HCT116 (cell line): ENCODE measurements around the gene PPP2R1B. TPM values are rescaled to one million over a fixed set of nuclear protein-coding genes. Genes with fewer than 3 reads are reported as not detected.

ENCODE experiments used
- ATAC-seq: fragments of 200-7000 bp; cut with Tn5 transposase; 2 replicates; pipeline ENCODE4 v1.9.1; 2020; ENCODE audit warnings: mild to moderate bottlenecking, moderate library complexity
- BruUV-seq: library from RNA; stranded (reverse); fragments of 400-500 nt; replicated peaks from 2 replicates; lab custom pipeline; 2021; lab: Mats Ljungman, UMichigan
- CTCF ChIA-PET: fragments of 300-600 bp; sonication (Branson Sonifier 250); formaldehyde crosslinking; loops from one replicate; lab custom pipeline; 2021; ENCODE audit warnings: antibody characterized with exemption; lab: Charles Lee
- POLR2A ChIA-PET: fragments of 300-600, 350-600 bp; sonication (Branson Sonifier 250); formaldehyde crosslinking; loops from one replicate; lab custom pipeline; 2021; ENCODE audit warnings: antibody characterized with exemption; lab: Charles Lee
- RAD21 ChIA-PET, 2 experiments: fragments of 300-600 bp; sonication (Branson Sonifier 250); formaldehyde crosslinking; loops; one replicate each; lab custom pipeline; 2023; ENCODE audit warnings: low total read pairs in 2 of 2; ENCODE audit not compliant: uncharacterized antibody in 2 of 2, unreplicated experiment in 2 of 2, low non-redundant PET in 1 of 2; lab: Charles Lee
- DNase-seq: peaks from one replicate; pipeline ENCODE4 v3.0.0-alpha.2; 2010; ENCODE audit warnings: low read depth, low spot score
- H2AFZ ChIP-seq: fragments of 200-600 bp; shearing (Covaris generic), sonication (generic); 2 replicates; pipeline ENCODE4 v1.6.1; 2017; ENCODE audit warnings: low read depth, mixed run types, mixed read lengths, antibody characterized with exemption, low read length; ENCODE audit not compliant: poor library complexity, severe bottlenecking
- H3K27ac ChIP-seq: 2 replicates; pipeline ENCODE4 v1.5.1; 2012; ENCODE audit warnings: low read depth, low read length
- H3K27me3 ChIP-seq: fragments of 200-600 bp; sonication (generic); 2 replicates; pipeline ENCODE4 v1.6.1; 2016; ENCODE audit warnings: mixed run types, low read length, mixed read lengths; ENCODE audit not compliant: insufficient read depth
- H3K36me3 ChIP-seq, 2 experiments: fragments of 200-500 bp in 1 of 2; fragments of 200-600 bp in 1 of 2; sonication (Bioruptor generic) in 1 of 2; sonication (generic) in 1 of 2; 2 replicates each; pipeline versions ENCODE4 v1.5.1 to v1.6.1; 2014 to 2016; ENCODE audit warnings: low read length in 2 of 2, inconsistent platforms in 1 of 2, mixed read lengths in 1 of 2, mixed run types in 1 of 2; ENCODE audit not compliant: insufficient read depth in 2 of 2, control insufficient read depth in 1 of 2
- H3K4me1 ChIP-seq, 2 experiments: fragments of 200-600 bp in 1 of 2; sonication (generic) in 1 of 2; 2 replicates each; pipeline versions ENCODE4 v1.5.1 to v1.6.1; 2012 to 2017; ENCODE audit warnings: low read length in 2 of 2, inconsistent platforms in 1 of 2, mild to moderate bottlenecking in 1 of 2, mixed read lengths in 1 of 2, mixed run types in 1 of 2, moderate library complexity in 1 of 2; ENCODE audit not compliant: insufficient read depth in 2 of 2, control insufficient read depth in 1 of 2
- H3K4me2 ChIP-seq: fragments of 200-600 bp; sonication (generic); 2 replicates; pipeline ENCODE4 v1.6.1; 2017; ENCODE audit warnings: mixed run types, low read length, mixed read lengths
- H3K4me3 ChIP-seq, 2 experiments: fragments of 200-600 bp in 1 of 2; sonication (generic) in 1 of 2; replicated peaks in 1 of 2; 2 replicates each; pipeline ENCODE4 v1.5.1; 2011 to 2016; ENCODE audit warnings: low read length in 2 of 2, control low read depth in 1 of 2, low read depth in 1 of 2, mild to moderate bottlenecking in 1 of 2, mixed read lengths in 1 of 2, mixed run types in 1 of 2
- H3K79me2 ChIP-seq: fragments of 200-600 bp; sonication (generic); 2 replicates; pipeline ENCODE4 v1.6.1; 2017; ENCODE audit warnings: mild to moderate bottlenecking, mixed run types, low read length, moderate library complexity, mixed read lengths; ENCODE audit not compliant: insufficient read depth
- H3K9ac ChIP-seq: fragments of 200-600 bp; sonication (generic); 2 replicates; pipeline ENCODE4 v1.6.1; 2016; ENCODE audit warnings: low read length, mixed read lengths
- H3K9me2 ChIP-seq: fragments of 200-600 bp; sonication (generic), shearing (Covaris generic); 2 replicates; pipeline ENCODE4 v1.6.1; 2017; ENCODE audit warnings: mixed run types, mild to moderate bottlenecking, moderate library complexity; ENCODE audit not compliant: insufficient read depth
- H3K9me3 ChIP-seq, 2 experiments: fragments of 200-500 bp in 1 of 2; fragments of 200-600 bp in 1 of 2; sonication (Bioruptor generic) in 1 of 2; sonication (generic) in 1 of 2; 2 replicates each; pipeline ENCODE4 v1.6.1; 2014 to 2017; ENCODE audit warnings: low read length in 2 of 2, mixed read lengths in 2 of 2, inconsistent platforms in 1 of 2, low read depth in 1 of 2, mild to moderate bottlenecking in 1 of 2, mixed run types in 1 of 2, moderate library complexity in 1 of 2; ENCODE audit not compliant: control insufficient read depth in 1 of 2, insufficient read depth in 1 of 2
- H4K20me1 ChIP-seq: fragments of 200-600 bp; sonication (generic), shearing (Covaris generic); 2 replicates; pipeline ENCODE4 v1.6.1; 2017; ENCODE audit warnings: mixed run types, mild to moderate bottlenecking, moderate library complexity; ENCODE audit not compliant: insufficient read depth
- CEBPB ChIP-seq: IDR thresholded peaks from 2 replicates; pipeline ENCODE4 v1.6.1; 2012; ENCODE audit warnings: low read depth
- EGR1 ChIP-seq: IDR thresholded peaks from 2 replicates; pipeline ENCODE4 v1.6.1; 2012; ENCODE audit warnings: low read depth
- ELF1 ChIP-seq: IDR thresholded peaks from 2 replicates; pipeline ENCODE4 v1.6.1; 2012; ENCODE audit warnings: low read depth, borderline replicate concordance
- EZH2phosphoT487 ChIP-seq: fragments of 200-600 bp; IDR thresholded peaks from 2 replicates; pipeline ENCODE4 v1.6.1; 2018; ENCODE audit warnings: antibody characterized with exemption, borderline replicate concordance
- FOSL1 ChIP-seq: IDR thresholded peaks from 2 replicates; pipeline ENCODE4 v1.6.1; 2012; ENCODE audit warnings: low read depth
- JUND ChIP-seq: IDR thresholded peaks from 2 replicates; pipeline ENCODE4 v1.6.1; 2012
- POLR2A ChIP-seq: IDR thresholded peaks from 2 replicates; pipeline ENCODE4 v1.7.0; 2011; ENCODE audit warnings: borderline replicate concordance; ENCODE audit not compliant: insufficient read depth, insufficient read length; ENCODE audit errors: extremely low read depth
- POLR2AphosphoS5 ChIP-seq: IDR thresholded peaks from 2 replicates; pipeline ENCODE4 v1.6.1; 2011; ENCODE audit warnings: mild to moderate bottlenecking, low read depth, low read length, moderate library complexity
- RAD21 ChIP-seq: IDR thresholded peaks from 2 replicates; pipeline ENCODE4 v1.6.1; 2012; ENCODE audit warnings: low read depth, mild to moderate bottlenecking
- SIN3A ChIP-seq: IDR thresholded peaks from 2 replicates; pipeline ENCODE4 v1.6.1; 2012; ENCODE audit warnings: low read depth
- SRF ChIP-seq: IDR thresholded peaks from 2 replicates; pipeline ENCODE4 v1.6.1; 2012; ENCODE audit warnings: low read depth
- TCF7L2 ChIP-seq: IDR thresholded peaks from 2 replicates; pipeline ENCODE4 v1.7.0; 2011; ENCODE audit warnings: borderline replicate concordance, inconsistent platforms; ENCODE audit not compliant: insufficient read depth, insufficient read length; ENCODE audit errors: extremely low read depth
- YY1 ChIP-seq: IDR thresholded peaks from 2 replicates; pipeline ENCODE4 v1.6.1; 2011; ENCODE audit warnings: low read length, low read depth, moderate library complexity, mild to moderate bottlenecking; ENCODE audit not compliant: insufficient replicate concordance; ENCODE audit errors: extremely low read depth
- ZBTB33 ChIP-seq: IDR thresholded peaks from 2 replicates; pipeline ENCODE4 v1.6.1; 2011; ENCODE audit warnings: mild to moderate bottlenecking, low read length, moderate library complexity; ENCODE audit not compliant: insufficient replicate concordance; ENCODE audit errors: extremely low read depth
- ZFX ChIP-seq: fragments of 450-650 bp; IDR thresholded peaks from 2 replicates; pipeline ENCODE4 v1.6.1; 2017
- ZNF274 ChIP-seq: fragments of 200-500 bp; sonication (Bioruptor generic); IDR thresholded peaks from 2 replicates; pipeline ENCODE4 v1.6.1; 2014; ENCODE audit warnings: mild to moderate bottlenecking, low read depth, low read length, inconsistent platforms
- intact Hi-C: fragments of 100-400 bp; cut with micrococcal nuclease; formaldehyde crosslinking; loops from 2 replicates; pipeline ENCODE4 v1.10.0; 2022
- total RNA-seq: library from RNA; stranded (reverse); gene quantifications from one replicate; pipeline ENCODE4 v1.2.1, GENCODE V29; 2021; ENCODE audit not compliant: unreplicated experiment
- TF ChIP-seq, protein P1 (sequence below): IDR thresholded peaks from 2 replicates; pipeline ENCODE4 v1.6.1; 2012
- TF ChIP-seq, protein P2 (sequence below), 3 experiments: fragments of 200-600 bp in 1 of 3; sonication (generic) in 1 of 3; IDR thresholded peaks in 2 of 3; conservative IDR thresholded peaks in 1 of 3; 2 replicates each; pipeline ENCODE4 v1.5.1; 2012 to 2017; ENCODE audit warnings: low read depth in 2 of 3, low read length in 2 of 3, antibody characterized with exemption in 1 of 3, borderline replicate concordance in 1 of 3, control low read depth in 1 of 3, mild to moderate bottlenecking in 1 of 3, mixed read lengths in 1 of 3, mixed run types in 1 of 3, moderate library complexity in 1 of 3; ENCODE audit not compliant: insufficient read depth in 1 of 3
- TF ChIP-seq, protein P3 (sequence below): IDR thresholded peaks from 2 replicates; pipeline ENCODE4 v1.6.1; 2012
- TF ChIP-seq, protein P4 (sequence below): IDR thresholded peaks from 2 replicates; pipeline ENCODE4 v1.6.1; 2012; ENCODE audit warnings: low read depth

The PPP2R1B gene
- total RNA-seq, 1 experiment from 2014 or later, result 24.9 TPM

- no peak overlapping the region for H3K4me3 ChIP-seq
- no peak overlapping the region for H2AFZ ChIP-seq
- no peak overlapping the region for H3K9ac ChIP-seq
- ATAC-seq (no peak), DNase-seq (no peak)
- H3K9me2 ChIP-seq, result no peaks in the 10 kb centered on the region
- H3K4me1 ChIP-seq, result peaks cover 0 to 19% of the 10 kb centered on the region in 2 experiments; a peak in 1 of 4 replicates
- intact Hi-C loops, result no loop called here
- ChIA-PET CTCF (no interaction called here), POLR2A (no interaction called here), RAD21 (no interaction called here)
- no peaks in the 10 kb centered on the region for H3K9me3 ChIP-seq
- H3K27me3 ChIP-seq, result no peaks in the 10 kb centered on the region
- no peaks in the 10 kb centered on the region for H3K79me2 ChIP-seq
- no TSS peak for BruUV-seq
- H3K4me2 ChIP-seq, result no peak overlapping the region
- no peaks in the 10 kb centered on the region; a peak in 1 of 4 replicates for H3K36me3 ChIP-seq
- no peaks in the 10 kb centered on the region for H4K20me1 ChIP-seq
- TF ChIP-seq FOSL1 (no peak), EGR1 (no peak), EZH2phosphoT487 (no peak), ELF1 (no peak), SRF (no peak), POLR2AphosphoS5 (no peak), JUND (no peak), SIN3A (no peak), CEBPB (no peak), ZFX (no peak), POLR2A (no peak), ZBTB33 (no peak), RAD21 (no peak), YY1 (no peak), ZNF274 (no peak), TCF7L2 (no peak)
- TF ChIP-seq, protein P1, sequence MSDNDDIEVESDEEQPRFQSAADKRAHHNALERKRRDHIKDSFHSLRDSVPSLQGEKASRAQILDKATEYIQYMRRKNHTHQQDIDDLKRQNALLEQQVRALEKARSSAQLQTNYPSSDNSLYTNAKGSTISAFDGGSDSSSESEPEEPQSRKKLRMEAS, result no peak
- TF ChIP-seq, protein P2, sequence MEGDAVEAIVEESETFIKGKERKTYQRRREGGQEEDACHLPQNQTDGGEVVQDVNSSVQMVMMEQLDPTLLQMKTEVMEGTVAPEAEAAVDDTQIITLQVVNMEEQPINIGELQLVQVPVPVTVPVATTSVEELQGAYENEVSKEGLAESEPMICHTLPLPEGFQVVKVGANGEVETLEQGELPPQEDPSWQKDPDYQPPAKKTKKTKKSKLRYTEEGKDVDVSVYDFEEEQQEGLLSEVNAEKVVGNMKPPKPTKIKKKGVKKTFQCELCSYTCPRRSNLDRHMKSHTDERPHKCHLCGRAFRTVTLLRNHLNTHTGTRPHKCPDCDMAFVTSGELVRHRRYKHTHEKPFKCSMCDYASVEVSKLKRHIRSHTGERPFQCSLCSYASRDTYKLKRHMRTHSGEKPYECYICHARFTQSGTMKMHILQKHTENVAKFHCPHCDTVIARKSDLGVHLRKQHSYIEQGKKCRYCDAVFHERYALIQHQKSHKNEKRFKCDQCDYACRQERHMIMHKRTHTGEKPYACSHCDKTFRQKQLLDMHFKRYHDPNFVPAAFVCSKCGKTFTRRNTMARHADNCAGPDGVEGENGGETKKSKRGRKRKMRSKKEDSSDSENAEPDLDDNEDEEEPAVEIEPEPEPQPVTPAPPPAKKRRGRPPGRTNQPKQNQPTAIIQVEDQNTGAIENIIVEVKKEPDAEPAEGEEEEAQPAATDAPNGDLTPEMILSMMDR (IDR thresholded peaks at IDR 0.05 in 2 of 3, conservative IDR thresholded peaks at IDR 0.05 in 1 of 3; ENCODE audit: borderline replicate concordance in 1 of 3, insufficient read depth in 1 of 3, low read depth in 2 of 3, low read length in 2 of 3), result no peak
- TF ChIP-seq, protein P3, sequence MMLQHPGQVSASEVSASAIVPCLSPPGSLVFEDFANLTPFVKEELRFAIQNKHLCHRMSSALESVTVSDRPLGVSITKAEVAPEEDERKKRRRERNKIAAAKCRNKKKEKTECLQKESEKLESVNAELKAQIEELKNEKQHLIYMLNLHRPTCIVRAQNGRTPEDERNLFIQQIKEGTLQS, result no peak
- TF ChIP-seq, protein P4, sequence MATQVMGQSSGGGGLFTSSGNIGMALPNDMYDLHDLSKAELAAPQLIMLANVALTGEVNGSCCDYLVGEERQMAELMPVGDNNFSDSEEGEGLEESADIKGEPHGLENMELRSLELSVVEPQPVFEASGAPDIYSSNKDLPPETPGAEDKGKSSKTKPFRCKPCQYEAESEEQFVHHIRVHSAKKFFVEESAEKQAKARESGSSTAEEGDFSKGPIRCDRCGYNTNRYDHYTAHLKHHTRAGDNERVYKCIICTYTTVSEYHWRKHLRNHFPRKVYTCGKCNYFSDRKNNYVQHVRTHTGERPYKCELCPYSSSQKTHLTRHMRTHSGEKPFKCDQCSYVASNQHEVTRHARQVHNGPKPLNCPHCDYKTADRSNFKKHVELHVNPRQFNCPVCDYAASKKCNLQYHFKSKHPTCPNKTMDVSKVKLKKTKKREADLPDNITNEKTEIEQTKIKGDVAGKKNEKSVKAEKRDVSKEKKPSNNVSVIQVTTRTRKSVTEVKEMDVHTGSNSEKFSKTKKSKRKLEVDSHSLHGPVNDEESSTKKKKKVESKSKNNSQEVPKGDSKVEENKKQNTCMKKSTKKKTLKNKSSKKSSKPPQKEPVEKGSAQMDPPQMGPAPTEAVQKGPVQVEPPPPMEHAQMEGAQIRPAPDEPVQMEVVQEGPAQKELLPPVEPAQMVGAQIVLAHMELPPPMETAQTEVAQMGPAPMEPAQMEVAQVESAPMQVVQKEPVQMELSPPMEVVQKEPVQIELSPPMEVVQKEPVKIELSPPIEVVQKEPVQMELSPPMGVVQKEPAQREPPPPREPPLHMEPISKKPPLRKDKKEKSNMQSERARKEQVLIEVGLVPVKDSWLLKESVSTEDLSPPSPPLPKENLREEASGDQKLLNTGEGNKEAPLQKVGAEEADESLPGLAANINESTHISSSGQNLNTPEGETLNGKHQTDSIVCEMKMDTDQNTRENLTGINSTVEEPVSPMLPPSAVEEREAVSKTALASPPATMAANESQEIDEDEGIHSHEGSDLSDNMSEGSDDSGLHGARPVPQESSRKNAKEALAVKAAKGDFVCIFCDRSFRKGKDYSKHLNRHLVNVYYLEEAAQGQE, result no peak
- H3K27ac ChIP-seq, result no peak overlapping the region
Measured at GRCh38 chr11:111733611-111734088, 32.5 kb downstream of the PPP2R1B start.
